Measurements from ENCODE around the gene RPA1.

The RPA1 gene

GRCh38 chr17:1899403-1900000, 69.7 kb downstream of the RPA1 start:
- H3K4me3 ChIP-seq (ENCODE audit: low read length): no peak overlapping the region
- no peak for DNase-seq (ENCODE audit: low read depth)
- TF ChIP-seq CTCF (conservative IDR thresholded peaks at IDR 0.05; ENCODE audit: low read length): peak; percentile 32

GRCh38 chr17:1904273-1905182, 74.7 kb downstream of the RPA1 start:
- DNase-seq (ENCODE audit: low read depth): no peak
- no peak for TF ChIP-seq CTCF (conservative IDR thresholded peaks at IDR 0.05; ENCODE audit: low read length)
- no peak overlapping the region for H3K4me3 ChIP-seq (ENCODE audit: low read length)

GRCh38 chr17:1905190-1905913, 75.5 kb downstream of the RPA1 start:
- DNase-seq (ENCODE audit: low read depth): no peak
- no peak for TF ChIP-seq CTCF (conservative IDR thresholded peaks at IDR 0.05; ENCODE audit: low read length)
- H3K4me3 ChIP-seq (ENCODE audit: low read length): no peak overlapping the region

- no peak overlapping the region for H3K4me3 ChIP-seq (ENCODE audit: low read length)
- no peak for DNase-seq (ENCODE audit: low read depth)
- TF ChIP-seq CTCF (conservative IDR thresholded peaks at IDR 0.05; ENCODE audit: low read length): no peak
These were observed 76.9 kb downstream of the RPA1 start for GRCh38 chr17:1906662-1907101.

- no peak for DNase-seq (ENCODE audit: low read depth)
- H3K4me3 ChIP-seq (ENCODE audit: low read length): no peak overlapping the region
- no peak for TF ChIP-seq CTCF (conservative IDR thresholded peaks at IDR 0.05; ENCODE audit: low read length)
These were observed 77.4 kb downstream of the RPA1 start for GRCh38 chr17:1907216-1907631.

- peak; percentile 39 for DNase-seq (ENCODE audit: low read depth)
- peak overlapping the region; percentile 42 for H3K4me3 ChIP-seq (ENCODE audit: low read length)
- no peak for TF ChIP-seq CTCF (conservative IDR thresholded peaks at IDR 0.05; ENCODE audit: low read length)
These were observed 78.3 kb downstream of the RPA1 start for GRCh38 chr17:1907909-1908698.
